T47D (cell line): ENCODE results near the gene ACO2.
A peak's percentile ranks its signal among the peaks of the same experiment; 100 is the strongest.
"Not testable (repeated sequence)": the region's sequence is repeated elsewhere in the genome, so short reads cannot be mapped to it uniquely, and the experiment has no call there.

ENCODE experiments used
- DNase-seq, 2 experiments: peaks; one replicate each; pipeline versions ENCODE4 v3.0.0 to v3.0.0-alpha.2; 2011 to 2012; ENCODE audit warnings: low read depth in 1 of 2, low spot score in 1 of 2
- JUND ChIP-seq: IDR thresholded peaks from 2 replicates; pipeline ENCODE4 v1.6.1; 2012; ENCODE audit warnings: low read depth
- in situ Hi-C: cut with HindIII; loops from 2 replicates; pipeline ENCODE4 v1.10.0; 2016; ENCODE audit warnings: low sequenced_read_pairs, low pct_unique_long_range_greater_than_20kb

Gene ACO2

GRCh38 chr22:41565403-41566054, 96.6 kb downstream of the ACO2 start:
- in situ Hi-C loops, result no loop called here
- no peak for TF ChIP-seq JUND
- DNase-seq, result no peak

DNA sequence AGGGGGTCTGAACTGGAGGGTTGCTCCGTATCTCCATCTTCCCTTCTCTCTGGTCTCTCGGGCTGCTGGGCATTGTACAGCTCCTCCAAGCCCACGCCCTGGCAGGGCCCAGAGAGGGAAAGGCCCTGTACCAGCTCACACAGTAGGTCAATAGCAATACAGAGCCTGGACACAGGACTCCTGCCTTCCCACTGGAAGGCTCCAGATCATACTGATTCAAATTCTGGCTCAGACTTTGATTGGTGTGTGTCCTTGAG, 98.5 kb downstream of the ACO2 start:
- in situ Hi-C loops, result no loop called here
- no peak for DNase-seq
- no peak for TF ChIP-seq JUND

- in situ Hi-C loops, result no loop called here
- DNase-seq, result no peak
- TF ChIP-seq JUND, result no peak
These were observed 99.9 kb downstream of the ACO2 start for GRCh38 chr22:41568811-41569210.

- DNase-seq, result no peak
- in situ Hi-C loops, result no loop called here
- no peak for TF ChIP-seq JUND
These were observed 101.3 kb downstream of the ACO2 start for GRCh38 chr22:41570221-41570620.

DNA sequence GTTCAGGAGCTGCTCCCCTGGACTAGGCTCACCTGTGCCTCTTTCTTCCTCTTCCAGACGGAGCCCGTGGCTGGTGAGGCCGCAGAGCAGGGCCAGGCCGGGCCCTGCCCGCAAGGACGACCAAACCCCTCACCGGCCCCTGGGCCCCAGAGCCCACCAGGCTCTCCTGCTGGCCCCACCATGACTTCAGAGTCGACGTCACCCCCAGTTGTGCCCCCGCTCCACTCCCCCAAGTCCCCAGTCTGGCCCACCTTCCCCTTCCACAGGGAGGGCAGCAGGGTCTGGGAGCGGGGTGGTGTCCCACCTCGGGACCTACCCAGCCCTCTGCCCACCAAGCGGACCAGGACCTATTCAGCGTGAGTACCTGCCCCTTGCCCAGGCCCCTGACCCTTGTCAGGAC, 102.9 kb downstream of the ACO2 start:
- in situ Hi-C loops, result no loop called here
- no peak for TF ChIP-seq JUND
- DNase-seq, result no peak

- DNase-seq, in situ Hi-C loops: not testable (repeated sequence)
These were observed 103.4 kb downstream of the ACO2 start for GRCh38 chr22:41572305-41572704.

GRCh38 chr22:41573677-41574076, 104.8 kb downstream of the ACO2 start:
- in situ Hi-C loops, result no loop called here
- DNase-seq, result no peak
- TF ChIP-seq JUND, result no peak

DNA sequence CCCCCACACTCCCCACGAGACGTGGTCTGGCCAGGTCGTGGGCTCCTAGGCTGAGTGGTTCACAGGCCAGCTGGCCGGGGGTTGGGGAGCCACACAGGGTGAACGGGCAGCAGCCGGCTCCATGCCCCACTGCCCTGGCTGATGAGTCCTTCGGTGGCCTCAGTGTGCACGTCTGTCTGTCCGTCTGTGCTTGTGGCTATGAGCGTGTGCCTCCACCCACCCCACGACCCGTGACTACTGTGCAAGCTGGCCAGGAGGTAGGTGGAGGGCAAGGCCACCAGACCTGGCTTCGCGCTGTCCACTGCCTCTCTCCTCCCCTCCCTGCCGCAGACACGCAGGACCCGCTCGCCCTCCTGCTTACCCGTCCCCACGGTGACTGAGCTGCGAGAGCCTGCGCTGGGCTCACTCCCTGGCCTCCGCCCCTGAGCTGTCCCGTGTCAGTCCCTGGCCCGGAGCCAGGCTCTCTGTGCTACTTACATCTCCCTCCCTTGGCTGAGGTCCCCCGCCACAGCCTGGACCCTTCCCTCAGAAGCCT, 106.0 kb downstream of the ACO2 start:
- in situ Hi-C loops, result no loop called here
- no peak for TF ChIP-seq JUND
- DNase-seq, result no peak

- DNase-seq, result no peak
- TF ChIP-seq JUND, result no peak
- in situ Hi-C loops, result no loop called here
These were observed 106.6 kb downstream of the ACO2 start for GRCh38 chr22:41575533-41575932.

DNA sequence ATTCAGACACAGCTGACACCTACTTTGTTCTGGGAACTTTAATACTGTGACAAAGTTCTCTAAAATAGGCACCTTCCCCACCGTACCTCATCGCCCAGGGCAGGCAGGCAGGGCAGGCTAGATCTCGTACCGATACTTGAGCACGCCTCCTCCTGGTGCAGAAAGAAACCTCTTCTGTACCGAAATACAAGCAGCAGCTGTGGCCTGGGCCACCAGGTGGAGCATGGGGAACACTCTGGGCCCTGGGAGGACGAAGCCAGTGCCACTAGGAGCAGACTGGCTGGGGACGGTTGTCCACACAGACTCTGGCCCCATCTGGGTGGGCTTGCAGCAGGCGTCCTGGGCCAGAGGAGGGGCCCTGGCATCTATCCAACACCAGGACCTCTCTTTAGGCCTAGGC, 108.0 kb downstream of the ACO2 start:
- no peak for TF ChIP-seq JUND
- in situ Hi-C loops, result no loop called here
- DNase-seq, result peak; percentile 77 to 83

- DNase-seq, result no peak
- in situ Hi-C loops, result no loop called here
- TF ChIP-seq JUND, result no peak
These were observed 109.2 kb downstream of the ACO2 start for GRCh38 chr22:41578114-41578513.
